Stimulated activated naive CD8-positive, alpha-beta T cell treated with anti-CD3 and anti-CD28 coated beads, Interleukin-15, amount 100 ng/mL, for 72 hours (primary cell): ENCODE results near the gene HERC4.
"Not testable (repeated sequence)": the region's sequence is repeated elsewhere in the genome, so short reads cannot be mapped to it uniquely, and the experiment has no call there.

Source experiments
- ATAC-seq: fragments of 150-1000 bp; cut with Tn5 transposase; 2 replicates; pipeline ENCODE4 v1.10.0; 2021; ENCODE audit warnings: mild to moderate bottlenecking, moderate library complexity
- DNase-seq, 2 donors: peaks; one replicate each; pipeline ENCODE4 v3.0.0; 2021 to 2022
- H3K27ac Mint-ChIP-seq, 2 donors: one replicate each; pipeline ENCODE4 v1.8.0; 2022; ENCODE audit warnings: mild to moderate bottlenecking in 2 of 2, mixed read lengths in 2 of 2, moderate library complexity in 2 of 2
- H3K27me3 Mint-ChIP-seq: one replicate; pipeline ENCODE4 v1.8.0; 2022; ENCODE audit warnings: mixed read lengths
- H3K4me1 Mint-ChIP-seq: one replicate; pipeline ENCODE4 v1.8.0; 2022; ENCODE audit warnings: mild to moderate bottlenecking, mixed read lengths
- H3K4me3 Mint-ChIP-seq, 2 donors: one replicate each; pipeline ENCODE4 v1.8.0; 2022; ENCODE audit warnings: mild to moderate bottlenecking in 2 of 2, mixed read lengths in 2 of 2, moderate library complexity in 1 of 2
- H3K9me3 Mint-ChIP-seq, 2 donors: one replicate each; pipeline ENCODE4 v1.8.0; 2022; ENCODE audit warnings: mixed read lengths in 2 of 2

The HERC4 gene

GRCh38 chr10:68077026-68077425 is 1.9 kb upstream of the HERC4 start:
- no peaks in the 10 kb centered on the region for H3K9me3 Mint-ChIP-seq
- no peaks in the 10 kb centered on the region for H3K27me3 Mint-ChIP-seq
- H3K4me1 Mint-ChIP-seq: peaks cover 12% of the 10 kb centered on the region
- no peak overlapping the region for H3K4me3 Mint-ChIP-seq
- H3K27ac Mint-ChIP-seq: no peak overlapping the region
- ATAC-seq (no peak), DNase-seq (no peak)

- not testable (repeated sequence) for H3K27me3 Mint-ChIP-seq, H3K9me3 Mint-ChIP-seq, DNase-seq, ATAC-seq, H3K4me3 Mint-ChIP-seq
- Mint-ChIP-seq H3K4me1 (peaks cover 21% of the 10 kb centered on the region), H3K27ac (peak overlapping the region in 1 of 2 donors; percentile 66)
These were observed 998 bp upstream of the HERC4 start for GRCh38 chr10:68076081-68076480.

- Mint-ChIP-seq H3K27ac (peak overlapping the region; percentile 12 to 81), H3K4me1 (peaks cover 26% of the 10 kb centered on the region), H3K4me3 (peak overlapping the region; percentile 59 to 94), H3K27me3 (no peaks in the 10 kb centered on the region), H3K9me3 (no peaks in the 10 kb centered on the region)
- ATAC-seq (no peak), DNase-seq (no peak)
These were observed 494 bp upstream of the HERC4 start for GRCh38 chr10:68075550-68076004.

- Mint-ChIP-seq H3K4me3 (peak overlapping the region; percentile 94), H3K4me1 (peaks cover 33% of the 10 kb centered on the region), H3K27me3 (no peaks in the 10 kb centered on the region), H3K27ac (peak overlapping the region; percentile 91 to 98), H3K9me3 (no peaks in the 10 kb centered on the region)
- DNase-seq (no peak), ATAC-seq (no peak)
These were observed 880 bp downstream of the HERC4 start for GRCh38 chr10:68074031-68074774.

GRCh38 chr10:68073631-68074030 is 1.5 kb downstream of the HERC4 start:
- DNase-seq: no peak
- Mint-ChIP-seq H3K4me1 (peaks cover 33% of the 10 kb centered on the region), H3K4me3 (peak overlapping the region; percentile 94), H3K27me3 (no peaks in the 10 kb centered on the region), H3K9me3 (no peaks in the 10 kb centered on the region), H3K27ac (peak overlapping the region; percentile 91 to 98)
- no peak for ATAC-seq

- ATAC-seq (no peak), DNase-seq (no peak)
- H3K27ac Mint-ChIP-seq: no peak overlapping the region
- H3K4me3 Mint-ChIP-seq: no peak overlapping the region
- H3K4me1 Mint-ChIP-seq: peaks cover 21% of the 10 kb centered on the region
- no peaks in the 10 kb centered on the region for H3K27me3 Mint-ChIP-seq
- no peaks in the 10 kb centered on the region for H3K9me3 Mint-ChIP-seq
These were observed 7.6 kb downstream of the HERC4 start for GRCh38 chr10:68067508-68067907.

- DNase-seq (no peak), ATAC-seq (no peak)
- Mint-ChIP-seq H3K27me3 (no peaks in the 10 kb centered on the region), H3K27ac (no peak overlapping the region), H3K9me3 (no peaks in the 10 kb centered on the region), H3K4me1 (peaks cover 21% of the 10 kb centered on the region), H3K4me3 (no peak overlapping the region)
These were observed 8.1 kb downstream of the HERC4 start for GRCh38 chr10:68067029-68067428.

GRCh38 chr10:68053553-68053952 is 21.5 kb downstream of the HERC4 start:
- ATAC-seq: no peak
- Mint-ChIP-seq H3K4me1 (peaks cover 29% of the 10 kb centered on the region), H3K4me3 (no peak overlapping the region), H3K27me3 (no peaks in the 10 kb centered on the region), H3K27ac (no peak overlapping the region), H3K9me3 (no peaks in the 10 kb centered on the region)
- no peak for DNase-seq

- Mint-ChIP-seq H3K4me1 (peaks cover 40% of the 10 kb centered on the region), H3K27me3 (no peaks in the 10 kb centered on the region), H3K27ac (no peak overlapping the region), H3K9me3 (no peaks in the 10 kb centered on the region), H3K4me3 (no peak overlapping the region)
- no peak for DNase-seq
- no peak for ATAC-seq
These were observed 22.6 kb downstream of the HERC4 start for GRCh38 chr10:68052463-68052862.

GRCh38 chr10:68049289-68050078 is 25.6 kb downstream of the HERC4 start:
- no peak overlapping the region for H3K4me3 Mint-ChIP-seq
- no peak overlapping the region for H3K27ac Mint-ChIP-seq
- H3K27me3 Mint-ChIP-seq: no peaks in the 10 kb centered on the region
- DNase-seq (no peak), ATAC-seq (no peak)
- peaks cover 56% of the 10 kb centered on the region for H3K4me1 Mint-ChIP-seq
- no peaks in the 10 kb centered on the region for H3K9me3 Mint-ChIP-seq

GRCh38 chr10:68047554-68048327 is 27.3 kb downstream of the HERC4 start:
- Mint-ChIP-seq H3K27me3 (no peaks in the 10 kb centered on the region), H3K9me3 (no peaks in the 10 kb centered on the region), H3K4me1 (peaks cover 54% of the 10 kb centered on the region), H3K4me3 (no peak overlapping the region), H3K27ac (peak overlapping the region in 1 of 2 donors; percentile 34)
- ATAC-seq: no peak
- DNase-seq: no peak

- no peak for DNase-seq
- Mint-ChIP-seq H3K9me3 (no peaks in the 10 kb centered on the region), H3K4me1 (peaks cover 56% of the 10 kb centered on the region), H3K27me3 (no peaks in the 10 kb centered on the region), H3K27ac (no peak overlapping the region), H3K4me3 (no peak overlapping the region)
- ATAC-seq: no peak
These were observed 28.0 kb downstream of the HERC4 start for GRCh38 chr10:68047122-68047521.

- Mint-ChIP-seq H3K27me3 (no peaks in the 10 kb centered on the region), H3K4me3 (no peak overlapping the region), H3K27ac (no peak overlapping the region), H3K4me1 (peaks cover 56% of the 10 kb centered on the region), H3K9me3 (no peaks in the 10 kb centered on the region)
- ATAC-seq (no peak), DNase-seq (no peak)
These were observed 28.4 kb downstream of the HERC4 start for GRCh38 chr10:68046642-68047041.

- peak overlapping the region in 1 of 2 donors; percentile 3 for H3K27ac Mint-ChIP-seq
- ATAC-seq (no peak), DNase-seq (no peak)
- H3K9me3 Mint-ChIP-seq: no peaks in the 10 kb centered on the region
- H3K27me3 Mint-ChIP-seq: no peaks in the 10 kb centered on the region
- no peak overlapping the region for H3K4me3 Mint-ChIP-seq
- H3K4me1 Mint-ChIP-seq: peaks cover 35% of the 10 kb centered on the region
These were observed 32.1 kb downstream of the HERC4 start for GRCh38 chr10:68043030-68043429.

- peaks cover 7% of the 10 kb centered on the region for H3K4me1 Mint-ChIP-seq
- H3K9me3 Mint-ChIP-seq: no peaks in the 10 kb centered on the region
- H3K4me3 Mint-ChIP-seq: no peak overlapping the region
- H3K27ac Mint-ChIP-seq: no peak overlapping the region
- no peak for DNase-seq
- no peaks in the 10 kb centered on the region for H3K27me3 Mint-ChIP-seq
- no peak for ATAC-seq
These were observed 43.0 kb downstream of the HERC4 start for GRCh38 chr10:68032113-68032512.

GRCh38 chr10:68027429-68027828 is 47.7 kb downstream of the HERC4 start:
- no peak for ATAC-seq
- no peak overlapping the region for H3K4me3 Mint-ChIP-seq
- no peak overlapping the region for H3K27ac Mint-ChIP-seq
- H3K9me3 Mint-ChIP-seq: no peaks in the 10 kb centered on the region
- H3K4me1 Mint-ChIP-seq: peaks cover 6% of the 10 kb centered on the region
- H3K27me3 Mint-ChIP-seq: no peaks in the 10 kb centered on the region
- DNase-seq: no peak
